ENCODE results near the gene DGKA. TPM values are rescaled to one million over a fixed set of nuclear protein-coding genes. Genes with fewer than 3 reads are reported as not detected.

Gene DGKA
- total and polyA plus RNA-seq, 2 of the 13 experiments (the other 11 are each of a cell fraction or from before 2014, with no cell fraction given): 2.4 to 5.4 TPM

GRCh38 chr12:55926738-55927587 lies 4.0 kb upstream of the DGKA start (continued):
- peak; percentile 41 for TF ChIP-seq ZNF687 (CRISPR knock-in tag; IDR thresholded peaks at IDR 0.05)
- TF ChIP-seq NONO (IDR thresholded peaks at IDR 0.05): no peak
- 0 out of 2 replicates have a peak, but pooled peaks have one; percentile 60 for TF ChIP-seq NONO (CRISPR knock-in tag; conservative IDR thresholded peaks at IDR 0.05)
- TF ChIP-seq SIN3A (IDR thresholded peaks at IDR 0.05; ENCODE audit: borderline replicate concordance, low read depth, low read length): peak; percentile 50; the same call in 1 of the 2 replicates
- TF ChIP-seq HOXA5 (CRISPR knock-in tag; IDR thresholded peaks at IDR 0.05): peak; percentile 66; the same call in 1 of the 2 replicates
- TF ChIP-seq SOX13 (IDR thresholded peaks at IDR 0.05): no peak
- no peak for TF ChIP-seq SOX13 (CRISPR knock-in tag; conservative IDR thresholded peaks at IDR 0.05 in 1 of 2, IDR thresholded peaks at IDR 0.05 in 1 of 2)
- no peak for TF ChIP-seq TGIF2 (CRISPR knock-in tag; IDR thresholded peaks at IDR 0.05)
- TF ChIP-seq ZNF850 (CRISPR knock-in tag; conservative IDR thresholded peaks at IDR 0.05): 0 out of 2 replicates have a peak, but pooled peaks have one; percentile 76
- no peak for TF ChIP-seq EED (CRISPR knock-in tag; IDR thresholded peaks at IDR 0.05)
- 0 out of 2 replicates have a peak, but pooled peaks have one; percentile 9 for TF ChIP-seq MIXL1 (CRISPR knock-in tag; IDR thresholded peaks at IDR 0.05)
- 0 out of 2 replicates have a peak, but pooled peaks have one; percentile 36 for TF ChIP-seq HNRNPL (IDR thresholded peaks at IDR 0.05; ENCODE audit: low read depth, low read length)
- peak; percentile 76; the same call in 1 of the 2 replicates for TF ChIP-seq HMGXB3 (CRISPR knock-in tag; IDR thresholded peaks at IDR 0.05; ENCODE audit: borderline replicate concordance)
- no peak for TF ChIP-seq ZKSCAN8 (CRISPR knock-in tag; IDR thresholded peaks at IDR 0.05; ENCODE audit: borderline replicate concordance)
- no peak for TF ChIP-seq MATR3 (CRISPR knock-in tag; IDR thresholded peaks at IDR 0.05)
- TF ChIP-seq MAX (IDR thresholded peaks at IDR 0.05): 0 out of 2 replicates have a peak, but pooled peaks have one; percentile 19
- TF ChIP-seq SYNCRIP (IDR thresholded peaks at IDR 0.05; ENCODE audit: insufficient read depth, low read depth, low read length): no peak
- TF ChIP-seq ZNF343 (CRISPR knock-in tag; IDR thresholded peaks at IDR 0.05): no peak
- TF ChIP-seq ZSCAN12 (CRISPR knock-in tag; IDR thresholded peaks at IDR 0.05): 0 out of 2 replicates have a peak, but pooled peaks have one; percentile 22
- peak; percentile 66; the same call in 1 of the 2 replicates for TF ChIP-seq ZNF557 (CRISPR knock-in tag; IDR thresholded peaks at IDR 0.05)
- no peak for TF ChIP-seq SIX1 (CRISPR knock-in tag; IDR thresholded peaks at IDR 0.05; ENCODE audit: borderline replicate concordance)
- TF ChIP-seq ZNF124 (CRISPR knock-in tag; IDR thresholded peaks at IDR 0.05): no peak
